ENCODE data around the gene IPO9. TPM values are rescaled to one million over a fixed set of nuclear protein-coding genes. Genes with fewer than 3 reads are reported as not detected.

The IPO9 gene
- total and polyA plus RNA-seq, 10 of the 15 experiments (the other 5 are each of a cell fraction or from before 2014, with no cell fraction given): 19.1 to 77.3 (median 34.1) TPM

GRCh38 chr1:201848230-201848629 lies 19.3 kb downstream of the IPO9 start (continued):
- no peak for TF ChIP-seq CUX1 (IDR thresholded peaks at IDR 0.05; ENCODE audit: insufficient replicate concordance, low read depth, low read length)
- TF ChIP-seq RELA (IDR thresholded peaks at IDR 0.05; ENCODE audit: borderline replicate concordance, partially characterized antibody): no peak
- no peak for TF ChIP-seq NFIC (IDR thresholded peaks at IDR 0.05; ENCODE audit: low read depth, low read length)
- TF ChIP-seq NR2C2 (IDR thresholded peaks at IDR 0.05; ENCODE audit: borderline replicate concordance, control insufficient read depth, insufficient read length, low read depth): no peak
- TF ChIP-seq MLLT1 (IDR thresholded peaks at IDR 0.05): no peak
- TF ChIP-seq USF2 (IDR thresholded peaks at IDR 0.05; ENCODE audit: borderline replicate concordance, low read depth, low read length): no peak
- TF ChIP-seq, protein P1, sequence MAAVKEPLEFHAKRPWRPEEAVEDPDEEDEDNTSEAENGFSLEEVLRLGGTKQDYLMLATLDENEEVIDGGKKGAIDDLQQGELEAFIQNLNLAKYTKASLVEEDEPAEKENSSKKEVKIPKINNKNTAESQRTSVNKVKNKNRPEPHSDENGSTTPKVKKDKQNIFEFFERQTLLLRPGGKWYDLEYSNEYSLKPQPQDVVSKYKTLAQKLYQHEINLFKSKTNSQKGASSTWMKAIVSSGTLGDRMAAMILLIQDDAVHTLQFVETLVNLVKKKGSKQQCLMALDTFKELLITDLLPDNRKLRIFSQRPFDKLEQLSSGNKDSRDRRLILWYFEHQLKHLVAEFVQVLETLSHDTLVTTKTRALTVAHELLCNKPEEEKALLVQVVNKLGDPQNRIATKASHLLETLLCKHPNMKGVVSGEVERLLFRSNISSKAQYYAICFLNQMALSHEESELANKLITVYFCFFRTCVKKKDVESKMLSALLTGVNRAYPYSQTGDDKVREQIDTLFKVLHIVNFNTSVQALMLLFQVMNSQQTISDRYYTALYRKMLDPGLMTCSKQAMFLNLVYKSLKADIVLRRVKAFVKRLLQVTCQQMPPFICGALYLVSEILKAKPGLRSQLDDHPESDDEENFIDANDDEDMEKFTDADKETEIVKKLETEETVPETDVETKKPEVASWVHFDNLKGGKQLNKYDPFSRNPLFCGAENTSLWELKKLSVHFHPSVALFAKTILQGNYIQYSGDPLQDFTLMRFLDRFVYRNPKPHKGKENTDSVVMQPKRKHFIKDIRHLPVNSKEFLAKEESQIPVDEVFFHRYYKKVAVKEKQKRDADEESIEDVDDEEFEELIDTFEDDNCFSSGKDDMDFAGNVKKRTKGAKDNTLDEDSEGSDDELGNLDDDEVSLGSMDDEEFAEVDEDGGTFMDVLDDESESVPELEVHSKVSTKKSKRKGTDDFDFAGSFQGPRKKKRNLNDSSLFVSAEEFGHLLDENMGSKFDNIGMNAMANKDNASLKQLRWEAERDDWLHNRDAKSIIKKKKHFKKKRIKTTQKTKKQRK (IDR thresholded peaks at IDR 0.05; ENCODE audit: low read depth, low read length): no peak

All from GM12878 (cell line).